Right hindlimb (tissue), 1 donor: Measurements from ENCODE around the gene AGRP.

ENCODE experiments used
- DNase-seq: peaks from one replicate; pipeline ENCODE4 v3.0.0-alpha.2; 2018

AGRP gene

DNA sequence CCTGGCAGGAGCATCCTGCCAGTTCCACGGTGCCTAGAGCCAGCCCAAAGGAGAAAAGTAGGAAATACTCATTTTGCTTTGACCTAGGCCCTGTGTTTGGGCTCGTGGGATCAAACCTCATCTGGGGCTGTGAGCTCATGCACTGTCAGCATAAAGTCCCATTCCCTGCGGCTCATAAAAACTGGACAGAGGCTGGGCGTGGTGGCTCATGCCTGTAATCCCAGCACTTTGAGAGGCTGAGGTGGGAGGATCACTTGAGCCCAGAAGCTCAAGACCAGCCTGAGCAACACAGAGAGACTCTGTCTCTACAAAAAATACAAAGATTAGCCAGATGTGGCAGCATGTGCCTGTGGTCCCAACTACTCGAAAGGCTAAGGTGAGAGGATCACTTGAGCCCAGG, 20.3 kb downstream of the AGRP start:
- DNase-seq, result no peak

DNA sequence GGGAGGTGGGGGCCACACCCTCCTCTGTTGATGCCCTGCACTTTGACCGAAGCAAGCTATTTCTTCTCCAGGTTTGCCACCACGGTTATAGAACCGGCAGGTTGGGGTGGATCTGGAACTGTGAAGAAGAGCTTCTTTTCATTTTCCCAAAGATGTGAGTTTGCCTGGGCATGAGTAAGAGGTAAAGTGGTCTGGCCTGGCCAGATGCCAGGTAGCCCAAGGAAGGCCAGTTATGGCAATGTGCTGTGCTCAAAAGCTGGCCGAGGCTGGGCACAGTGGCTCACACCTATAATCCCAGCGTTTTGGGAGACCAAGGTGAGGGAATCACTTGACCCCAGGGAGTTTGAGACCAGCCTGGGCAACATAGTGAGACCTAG, 21.1 kb downstream of the AGRP start:
- DNase-seq, result peak; percentile 13

DNA sequence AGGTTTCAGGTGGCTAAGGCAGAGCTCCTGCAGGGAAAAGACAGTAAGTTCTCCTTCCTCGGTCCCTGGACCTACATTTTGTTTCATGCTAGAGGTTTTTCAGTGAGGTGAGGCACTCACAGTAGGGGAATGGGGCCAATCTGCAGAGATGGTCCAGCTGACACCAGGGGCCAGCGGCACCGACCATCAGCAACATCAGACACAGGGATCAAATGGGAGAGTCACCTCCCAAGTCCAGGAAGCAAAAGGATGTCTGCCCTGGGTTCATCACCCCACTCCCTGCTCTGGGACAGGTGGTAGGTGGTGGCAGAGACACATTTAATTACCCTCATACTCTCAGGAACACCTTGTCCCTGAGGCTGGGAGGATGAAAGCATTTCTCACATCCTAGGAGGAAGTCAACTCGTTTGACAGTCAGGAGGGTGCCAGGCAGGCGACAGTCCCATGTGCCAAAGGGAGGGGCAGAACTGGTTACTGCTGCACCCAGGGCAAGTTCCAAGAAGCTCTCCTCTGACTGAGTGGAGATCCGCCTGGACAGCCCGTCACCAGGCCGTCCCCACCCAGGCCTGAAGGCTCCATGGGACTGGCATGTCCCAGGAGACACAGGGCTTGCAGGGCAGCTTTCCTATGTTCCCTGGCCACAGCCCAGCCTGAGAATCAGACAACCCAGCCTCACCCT, 21.6 kb downstream of the AGRP start:
- DNase-seq, result peak; percentile 16

DNA sequence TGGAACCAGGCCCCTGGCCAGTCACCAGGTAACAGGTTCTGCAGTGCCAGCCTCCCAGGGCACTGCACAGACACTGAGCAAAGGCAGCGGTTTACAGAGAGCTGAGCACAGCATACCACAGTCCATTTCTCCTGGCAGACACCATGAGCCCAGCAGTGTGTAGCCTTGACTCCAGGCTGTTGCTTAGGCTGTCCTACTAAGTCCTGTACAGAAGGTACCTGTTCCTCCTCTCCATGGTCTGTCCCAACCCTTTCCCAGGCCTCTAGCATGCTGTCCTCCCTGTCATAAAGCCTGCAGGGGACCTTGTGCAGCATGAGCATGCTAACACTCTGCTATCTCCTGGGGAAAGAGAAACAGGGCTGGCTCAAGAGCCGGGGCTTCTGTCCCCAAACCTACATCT, 22.4 kb downstream of the AGRP start:
- DNase-seq, result peak; percentile 13

DNA sequence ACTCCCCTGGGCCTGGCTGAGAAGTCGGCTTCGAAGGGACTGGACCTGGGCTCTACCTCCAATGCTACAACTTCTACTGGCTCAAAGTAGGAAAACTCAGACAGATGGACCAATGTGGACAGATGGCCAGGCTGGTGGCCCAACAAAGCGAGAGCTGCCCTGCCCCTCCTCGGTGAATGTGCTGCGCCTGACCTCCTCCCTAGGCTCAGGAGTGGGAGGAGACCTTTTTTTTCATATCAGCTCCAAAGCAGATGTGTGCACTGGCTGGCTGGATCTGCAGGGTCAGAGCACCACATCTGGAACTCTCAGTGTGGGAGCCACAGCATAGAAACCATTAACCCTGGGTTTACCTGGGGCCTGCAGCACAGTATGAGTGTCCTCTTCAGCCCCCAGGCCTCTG, 23.2 kb downstream of the AGRP start:
- DNase-seq, result peak; percentile 58

DNA sequence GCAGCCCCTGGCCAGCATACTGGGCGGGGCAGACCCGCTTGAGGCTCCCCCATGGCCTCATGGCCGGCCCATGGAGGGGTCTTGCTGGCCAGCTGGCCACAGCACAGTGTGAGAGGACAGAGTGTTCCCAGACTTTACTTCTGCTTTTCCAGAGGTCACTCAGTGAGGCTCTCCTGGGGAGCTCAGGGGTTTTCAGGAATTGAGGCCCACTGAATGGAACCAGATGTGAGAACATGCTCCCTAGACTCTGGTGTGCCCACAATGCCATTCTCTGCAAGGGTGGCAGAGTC, 23.5 kb downstream of the AGRP start:
- peak; percentile 62 for DNase-seq

DNA sequence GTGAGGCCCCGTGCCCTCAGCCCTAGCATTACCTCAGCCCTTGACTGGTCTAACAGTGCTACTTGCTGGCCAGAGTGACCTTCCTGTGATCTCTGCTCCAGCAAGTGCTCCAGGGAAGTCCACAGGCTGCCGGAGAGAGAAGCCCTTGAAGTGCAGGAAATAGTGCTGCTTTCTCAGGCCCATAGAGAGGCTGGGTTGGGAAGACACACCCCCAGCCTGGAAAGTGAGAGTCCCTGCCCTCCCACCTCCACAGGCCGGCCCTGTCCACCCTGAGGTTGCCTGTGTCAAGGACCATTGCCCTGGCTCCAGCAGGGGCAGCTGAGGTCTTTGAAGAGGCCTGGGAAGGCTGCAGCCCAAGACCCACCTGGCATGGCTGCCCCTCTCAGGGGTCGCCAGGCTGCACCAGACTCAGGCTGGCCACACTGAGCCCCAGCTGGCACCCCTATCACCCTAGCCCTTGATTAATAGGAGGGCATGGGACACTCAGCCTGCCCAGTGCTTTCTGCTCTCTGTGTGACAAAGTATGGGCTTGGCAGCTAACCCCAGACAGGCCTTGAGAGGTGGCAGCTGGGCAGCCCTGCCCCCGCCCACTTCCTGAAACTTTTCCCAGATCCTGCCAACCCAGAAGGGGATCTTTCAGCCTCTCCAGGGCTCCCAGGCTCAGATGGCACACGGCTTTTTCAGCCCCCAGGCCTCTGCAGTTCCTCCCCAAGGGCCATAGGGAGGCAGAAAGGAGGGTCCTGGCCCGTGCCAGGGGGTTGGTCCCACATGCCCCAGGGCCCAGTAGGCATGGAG, 24.1 kb downstream of the AGRP start:
- peak; percentile 74 for DNase-seq

DNA sequence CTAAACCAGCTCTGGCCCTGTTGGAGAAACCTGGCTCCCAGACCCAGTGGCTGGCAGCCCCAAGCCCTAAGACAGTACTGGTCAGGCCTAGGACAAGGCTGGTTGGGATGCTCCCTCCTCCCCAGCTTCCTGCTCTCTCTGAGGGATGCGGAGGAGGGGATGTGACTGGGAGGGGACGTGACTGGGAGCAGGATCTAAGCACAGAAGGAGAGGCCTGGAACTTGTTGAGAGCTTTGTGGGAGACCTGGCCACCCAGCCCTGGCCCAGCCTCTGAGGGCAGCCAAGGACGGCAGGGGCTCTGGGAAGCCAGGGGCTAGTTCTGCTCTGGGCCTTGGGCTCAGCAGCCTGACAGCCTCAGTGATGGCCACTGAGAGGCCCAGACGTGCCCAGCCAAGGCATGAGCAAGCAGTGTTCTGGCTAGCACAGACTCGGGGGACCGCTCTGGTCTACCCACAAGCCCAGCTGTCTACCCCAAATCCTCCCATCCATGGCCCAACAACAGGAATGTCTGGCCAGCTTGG, 25.2 kb downstream of the AGRP start:
- peak; percentile 44 for DNase-seq

DNA sequence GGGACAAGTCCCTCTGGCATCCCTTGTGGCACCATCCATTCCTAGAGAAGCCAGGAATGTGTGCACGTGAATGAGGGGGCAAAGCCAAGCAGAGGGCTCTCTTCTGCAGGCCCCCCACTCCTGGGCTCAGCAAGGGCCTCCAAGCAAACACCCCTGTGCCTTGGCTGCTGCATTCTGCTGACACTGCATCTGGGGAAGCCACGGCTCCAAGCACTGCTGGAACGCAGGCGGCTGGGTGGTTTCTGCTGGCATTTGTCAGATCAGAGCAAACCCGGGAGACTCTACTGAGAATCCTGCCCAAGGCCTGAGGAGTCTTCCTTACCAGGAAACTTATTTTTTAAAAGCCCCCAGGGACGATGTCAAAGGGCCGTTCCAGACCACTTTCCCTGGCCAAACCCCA, 25.7 kb downstream of the AGRP start:
- no peak for DNase-seq

DNA sequence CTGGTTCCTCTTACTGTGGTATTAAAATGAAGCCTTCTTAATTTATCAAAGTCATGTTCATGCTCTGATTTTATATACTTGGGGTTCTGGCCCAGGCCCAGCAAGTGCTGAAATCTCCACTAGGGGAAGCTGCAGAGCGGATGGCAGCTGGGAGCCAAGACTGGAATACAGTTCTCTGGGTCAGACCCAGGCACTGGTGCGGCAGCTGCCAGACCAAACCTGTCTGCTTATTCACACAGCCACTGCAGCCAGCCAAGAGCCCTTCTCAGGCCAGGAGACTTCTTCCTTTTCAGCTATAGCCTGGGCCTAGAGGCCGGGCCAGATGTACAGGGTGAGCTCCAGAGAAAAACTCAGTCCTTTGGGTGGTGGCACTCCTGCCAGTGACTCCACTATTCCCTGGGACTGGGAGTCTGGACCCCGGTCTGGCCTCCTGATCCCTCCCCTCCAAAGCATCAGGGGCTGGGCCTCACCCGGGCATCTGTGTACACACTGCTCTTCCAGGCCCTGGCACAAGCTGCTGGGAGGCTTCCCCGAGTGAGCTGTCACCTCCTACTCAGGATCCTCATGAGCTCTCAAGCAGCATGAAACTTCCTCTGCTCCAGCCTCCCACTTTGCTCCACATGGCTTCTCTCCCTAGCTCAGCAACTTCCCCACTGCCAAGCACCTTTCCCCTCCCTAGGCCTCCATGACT, 26.8 kb downstream of the AGRP start:
- peak; percentile 75 for DNase-seq

DNA sequence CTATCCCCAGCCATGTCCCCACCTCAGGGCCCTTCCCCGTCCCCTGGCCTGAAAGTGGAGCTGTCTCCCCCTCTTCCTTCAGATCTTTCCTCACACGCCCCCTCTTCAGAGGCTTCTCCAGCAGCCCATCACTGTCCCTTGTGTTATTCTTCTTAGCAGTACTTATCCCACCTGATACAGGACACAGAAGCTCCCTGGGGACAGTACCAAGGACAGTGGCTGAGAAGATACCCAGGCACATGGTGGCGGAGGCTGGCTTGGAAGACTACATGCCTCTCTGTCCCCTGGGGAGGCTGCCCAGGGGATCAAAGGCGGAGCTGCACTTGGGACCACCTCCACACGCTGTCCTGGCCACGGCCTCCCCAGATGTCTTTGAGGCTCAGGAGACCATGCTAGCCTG, 28.5 kb downstream of the AGRP start:
- DNase-seq, result no peak

DNA sequence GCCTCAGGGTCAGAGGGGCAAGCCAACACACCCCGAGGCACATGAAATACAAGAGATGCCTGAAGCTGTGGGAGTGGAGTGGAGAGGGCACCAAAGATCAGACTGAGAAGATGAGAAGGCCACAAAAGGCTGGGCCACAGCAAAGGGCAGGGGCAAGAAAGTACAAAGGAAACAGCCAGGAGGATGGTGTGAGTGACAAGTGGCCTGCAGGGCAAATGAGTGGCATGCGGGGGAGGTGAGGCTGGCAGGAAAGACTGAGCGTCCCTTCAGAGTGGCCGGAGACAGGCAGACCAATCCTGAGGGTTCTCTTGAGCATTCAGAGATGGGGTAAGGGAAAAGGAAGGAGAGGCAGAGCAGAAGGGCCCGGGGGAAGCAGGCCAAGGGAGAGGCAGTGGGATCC, 29.2 kb downstream of the AGRP start:
- no peak for DNase-seq

DNA sequence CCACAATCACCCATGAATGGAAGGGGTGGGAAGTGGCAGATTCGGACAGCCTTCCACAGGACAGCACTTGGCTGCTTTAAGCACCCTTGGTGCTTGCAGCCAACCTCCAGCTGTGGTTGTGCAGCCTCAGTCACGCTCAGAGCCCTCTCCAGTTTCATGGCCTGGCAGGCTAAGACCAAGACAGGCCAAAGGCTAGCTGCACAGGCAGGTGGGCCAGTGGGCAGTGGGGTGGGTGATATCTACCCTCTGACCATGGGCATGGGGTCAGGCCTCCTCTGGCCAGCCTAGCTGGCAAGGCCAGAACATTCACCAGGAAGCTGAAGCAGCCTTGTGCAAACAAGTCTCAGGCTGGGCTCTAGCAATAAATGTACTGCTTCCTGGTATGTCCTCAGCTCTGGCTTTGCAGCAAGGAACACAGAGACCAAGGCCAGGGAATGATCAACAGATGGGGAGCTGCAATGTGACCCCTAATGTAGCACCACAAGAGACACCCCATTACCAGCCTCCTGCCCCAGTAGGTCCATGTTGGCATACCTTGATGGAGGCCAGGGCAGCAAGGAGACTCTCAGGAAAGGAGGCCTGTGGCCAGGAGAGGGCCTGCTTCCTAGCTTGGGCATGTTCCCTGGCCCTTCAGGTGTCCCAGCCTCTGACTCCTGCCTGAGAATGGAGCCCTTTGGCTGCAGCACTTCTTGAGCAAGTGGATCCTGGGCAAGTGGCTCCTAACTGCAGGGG, 31.5 kb downstream of the AGRP start:
- DNase-seq, result peak; percentile 60

DNA sequence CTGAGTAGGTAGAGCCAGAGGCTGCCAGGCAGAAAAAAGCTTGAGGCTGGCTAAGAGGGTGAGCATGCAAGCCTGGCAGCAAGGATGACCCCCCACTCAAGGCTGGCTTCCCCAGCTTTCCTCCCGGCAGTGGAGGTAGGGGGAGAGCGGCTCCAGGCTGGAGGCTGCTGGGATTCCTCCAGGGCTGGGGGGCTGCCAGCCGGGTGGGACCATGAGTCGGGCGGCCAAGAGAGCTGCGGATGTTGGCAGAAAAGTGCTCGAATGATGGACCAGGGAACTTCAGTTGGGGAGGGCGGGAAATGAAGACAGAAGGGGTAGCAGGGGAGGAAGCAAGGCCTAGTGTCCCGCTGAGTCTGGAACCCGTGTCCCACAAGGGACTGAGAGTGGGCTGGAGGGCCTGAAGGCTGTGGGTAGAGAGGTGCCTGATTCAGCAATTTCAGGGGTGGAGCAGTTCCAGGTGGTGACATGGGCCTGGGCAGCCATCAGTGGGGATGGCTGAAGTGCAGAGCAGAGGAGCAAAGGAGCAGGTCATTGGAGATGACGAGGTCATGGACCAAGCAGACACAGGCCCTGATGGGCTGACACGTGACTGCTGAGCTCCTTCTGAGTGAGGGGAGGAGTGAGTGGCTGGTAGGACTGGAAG, 32.2 kb downstream of the AGRP start:
- peak; percentile 80 for DNase-seq

DNA sequence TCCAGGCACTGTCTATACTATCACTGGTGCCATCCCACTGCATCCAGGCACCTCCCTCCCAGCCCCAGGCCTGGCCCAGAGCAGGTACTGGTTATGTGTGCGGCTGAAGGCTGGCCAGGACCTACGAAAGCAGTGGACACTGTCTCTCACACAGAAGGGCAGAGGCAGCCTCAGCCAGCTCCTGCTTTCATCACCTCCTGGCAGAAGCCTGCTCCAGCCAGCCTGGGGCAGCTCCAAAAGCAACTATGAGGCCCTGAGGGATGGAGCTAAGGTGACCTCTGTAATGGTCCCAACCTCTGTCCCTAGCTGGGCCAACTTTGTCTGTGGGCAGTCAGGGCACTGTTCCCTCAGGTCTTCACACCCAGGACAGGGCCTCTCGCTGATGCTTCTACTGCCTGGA, 33.6 kb downstream of the AGRP start:
- no peak for DNase-seq

DNA sequence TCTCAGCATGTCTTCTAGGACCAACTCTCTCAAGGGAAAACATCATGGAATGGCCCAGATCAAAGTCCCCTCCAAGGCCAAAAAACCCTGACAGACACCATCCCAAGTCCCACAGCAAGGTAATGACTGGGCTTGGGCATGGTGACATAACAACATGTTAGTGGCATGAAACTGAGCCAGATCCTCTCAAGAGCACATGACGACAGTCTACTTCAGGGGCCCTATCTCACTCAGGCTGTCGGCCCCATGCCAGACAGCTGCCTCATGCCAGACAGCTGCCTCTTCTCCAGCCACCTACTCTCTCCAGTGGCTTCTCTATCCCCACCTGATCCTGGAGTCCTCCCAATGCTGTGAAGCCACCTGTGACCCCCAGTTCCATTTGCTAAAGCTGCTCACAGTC, 34.0 kb downstream of the AGRP start:
- no peak for DNase-seq

DNA sequence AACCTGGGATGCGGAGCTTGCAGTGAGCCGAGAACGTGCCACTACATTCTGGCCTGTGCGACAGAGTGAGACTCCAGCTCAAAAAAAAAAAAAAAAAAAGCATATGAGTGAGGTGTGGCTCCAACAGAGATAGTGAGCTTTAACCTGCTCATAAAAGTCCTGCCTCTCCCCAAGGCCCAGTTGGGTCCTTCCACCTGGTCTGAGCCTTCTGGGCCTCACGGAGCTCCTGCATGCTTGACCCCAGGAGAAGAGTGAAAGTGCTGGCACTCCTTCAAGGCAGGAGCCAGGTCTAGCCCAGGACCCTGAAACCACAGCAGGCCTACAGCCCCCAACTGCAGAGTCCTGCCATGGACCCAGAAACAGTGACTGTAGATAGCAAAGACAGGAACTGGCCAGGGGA, 34.8 kb downstream of the AGRP start:
- DNase-seq, result no peak

DNA sequence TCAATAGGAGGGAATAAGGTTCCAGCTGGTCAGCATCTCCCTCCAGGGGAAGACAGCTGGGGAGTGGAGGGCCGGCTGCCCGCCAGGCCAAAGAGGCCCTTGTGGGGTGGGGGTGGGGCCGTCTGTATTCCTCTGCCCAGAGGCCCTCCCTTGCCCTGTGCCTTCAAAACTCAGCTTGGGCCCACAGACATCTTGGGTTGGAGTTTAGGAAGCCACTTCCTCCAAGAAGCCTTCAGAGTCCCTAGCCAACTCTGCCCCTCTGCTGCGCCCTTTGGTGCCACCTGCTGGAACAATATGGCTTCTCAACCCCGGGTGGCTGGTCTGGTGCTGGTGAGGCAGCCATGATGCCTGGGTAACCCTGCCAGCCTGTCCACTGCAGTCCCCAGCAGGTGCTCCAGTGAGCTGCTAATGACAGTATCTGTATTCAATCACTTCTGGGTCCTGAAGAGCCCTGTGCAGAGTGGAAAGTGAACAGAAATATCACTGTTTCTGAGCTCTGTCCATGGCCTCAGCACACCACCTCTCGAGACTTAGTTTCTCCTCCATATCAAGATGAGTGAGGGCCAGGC, 35.8 kb downstream of the AGRP start:
- DNase-seq, result peak; percentile 67

DNA sequence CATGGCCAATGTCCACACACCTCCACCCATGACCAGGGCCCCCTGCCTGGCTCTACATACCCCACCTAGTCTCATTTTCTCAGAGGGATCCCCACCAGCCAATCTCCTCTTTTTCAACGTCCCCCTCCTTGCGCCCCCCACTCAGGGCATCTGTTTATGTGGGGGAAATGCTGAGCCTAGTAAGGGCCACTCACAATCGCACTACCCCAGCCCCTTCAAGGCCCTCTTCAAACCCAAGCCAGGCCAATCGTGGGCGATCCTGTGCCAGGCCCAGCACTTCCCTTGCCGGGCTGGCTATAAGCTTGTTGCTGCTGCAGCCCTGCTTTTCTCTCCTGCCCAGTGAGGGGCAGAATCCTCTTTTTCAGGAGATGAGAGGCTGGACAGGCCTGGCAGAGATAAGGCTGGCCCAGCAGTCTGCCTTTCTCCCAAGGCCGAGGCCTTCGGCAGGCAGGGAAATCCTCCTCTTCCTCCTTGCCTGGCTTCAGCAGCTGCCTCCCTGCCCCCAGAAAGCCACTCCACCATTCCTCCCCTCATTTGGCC, 36.3 kb downstream of the AGRP start:
- DNase-seq, result no peak

DNA sequence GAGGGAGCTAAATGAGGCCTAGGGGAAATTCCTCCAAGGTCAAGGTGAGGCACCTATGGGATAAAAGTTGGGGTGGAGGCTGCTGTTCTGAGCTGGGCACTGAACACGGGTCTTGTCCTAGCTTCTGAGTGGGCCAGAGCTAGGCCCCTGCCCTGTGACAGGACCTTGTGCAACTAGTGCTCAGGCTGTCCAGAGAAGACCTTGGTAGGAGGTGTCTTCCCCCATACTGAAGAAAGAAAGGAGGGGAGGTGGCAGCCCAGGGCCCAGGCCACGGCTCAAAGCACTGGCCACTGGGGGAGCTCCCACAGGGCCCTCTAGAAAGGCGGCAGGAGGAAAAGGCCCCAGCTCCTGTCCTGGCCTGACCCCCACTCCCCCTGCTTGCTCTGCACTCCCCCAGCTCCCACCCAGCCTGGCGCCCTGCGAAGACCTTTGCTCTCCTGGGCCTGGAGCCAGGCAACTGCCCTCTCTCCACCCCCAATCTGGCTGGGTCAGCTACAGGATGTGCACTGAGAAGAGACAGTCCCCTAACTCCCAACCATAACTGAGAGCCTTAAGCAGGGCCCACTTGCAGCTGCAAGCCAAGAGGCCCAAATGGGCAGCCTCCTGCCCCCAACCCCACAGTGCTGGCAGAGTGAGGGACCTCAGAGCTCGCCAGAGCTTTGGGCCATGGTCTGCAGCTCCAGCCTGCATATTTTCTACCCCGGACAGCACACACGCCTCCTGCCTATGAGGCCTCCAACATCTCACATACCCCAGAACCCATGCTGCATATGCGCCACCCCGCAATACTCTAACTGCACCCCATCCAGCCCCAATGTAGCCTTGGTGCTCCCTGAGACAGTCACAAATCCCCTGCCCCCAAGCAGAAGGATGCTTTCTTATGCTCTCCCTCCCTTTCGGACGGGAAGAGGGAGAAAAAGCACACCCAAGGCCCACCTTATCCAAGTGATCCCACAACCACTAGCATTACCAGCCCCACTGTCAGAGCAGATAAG, 37.1 kb downstream of the AGRP start:
- peak; percentile 47 for DNase-seq

DNA sequence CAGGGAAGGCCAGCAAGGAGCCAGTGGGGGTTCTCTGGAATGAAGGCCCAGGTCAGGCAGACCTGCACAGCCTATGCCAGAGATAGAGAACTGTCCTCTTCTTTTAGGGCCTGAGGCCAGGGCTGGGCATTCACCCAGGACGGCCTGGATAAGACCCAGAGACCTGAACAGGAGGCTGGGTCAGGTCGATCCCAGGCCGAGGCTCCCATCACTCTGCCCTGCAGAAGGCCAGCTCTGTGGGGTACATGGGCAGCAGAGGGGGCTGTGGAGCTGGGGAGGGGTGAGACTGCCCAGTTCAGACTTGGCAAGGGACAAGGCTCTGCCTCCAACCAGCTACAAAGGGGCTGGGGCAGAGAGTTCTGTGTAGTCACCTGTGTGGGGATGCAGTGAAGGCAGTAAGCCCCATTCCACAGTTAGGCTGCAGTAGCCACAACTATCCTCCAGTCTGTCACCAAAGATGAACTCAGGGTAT, 37.9 kb downstream of the AGRP start:
- no peak for DNase-seq
